DMS79 (cell line): ENCODE results near the gene AMIGO2.

Source experiments
- DNase-seq: peaks from one replicate; lab custom pipeline; 2025; lab: John Stamatoyannopoulos, UW

AMIGO2 gene

DNA sequence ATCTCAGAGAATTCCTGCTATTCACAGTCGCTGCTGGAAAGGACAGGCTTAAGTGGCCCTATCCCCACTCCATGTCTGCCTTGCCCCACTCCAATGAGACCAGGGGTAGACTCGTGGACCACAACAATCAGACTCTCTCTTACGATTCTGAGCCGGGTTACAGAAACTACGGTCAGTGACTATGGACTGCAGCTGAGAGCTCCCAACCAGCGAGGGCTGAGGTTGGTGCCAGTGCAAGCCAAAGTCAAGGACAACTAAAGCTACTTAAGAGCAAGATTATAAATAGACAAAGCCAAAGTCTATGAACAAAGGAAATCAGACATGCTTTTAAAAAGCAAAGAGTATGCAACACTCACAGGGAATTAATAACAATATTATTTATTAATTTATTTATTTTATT, 18.3 kb upstream of the AMIGO2 start:
- DNase-seq: no peak

- no peak for DNase-seq
Observed at GRCh38 chr12:47097276-47097896, 17.6 kb upstream of the AMIGO2 start.

DNA sequence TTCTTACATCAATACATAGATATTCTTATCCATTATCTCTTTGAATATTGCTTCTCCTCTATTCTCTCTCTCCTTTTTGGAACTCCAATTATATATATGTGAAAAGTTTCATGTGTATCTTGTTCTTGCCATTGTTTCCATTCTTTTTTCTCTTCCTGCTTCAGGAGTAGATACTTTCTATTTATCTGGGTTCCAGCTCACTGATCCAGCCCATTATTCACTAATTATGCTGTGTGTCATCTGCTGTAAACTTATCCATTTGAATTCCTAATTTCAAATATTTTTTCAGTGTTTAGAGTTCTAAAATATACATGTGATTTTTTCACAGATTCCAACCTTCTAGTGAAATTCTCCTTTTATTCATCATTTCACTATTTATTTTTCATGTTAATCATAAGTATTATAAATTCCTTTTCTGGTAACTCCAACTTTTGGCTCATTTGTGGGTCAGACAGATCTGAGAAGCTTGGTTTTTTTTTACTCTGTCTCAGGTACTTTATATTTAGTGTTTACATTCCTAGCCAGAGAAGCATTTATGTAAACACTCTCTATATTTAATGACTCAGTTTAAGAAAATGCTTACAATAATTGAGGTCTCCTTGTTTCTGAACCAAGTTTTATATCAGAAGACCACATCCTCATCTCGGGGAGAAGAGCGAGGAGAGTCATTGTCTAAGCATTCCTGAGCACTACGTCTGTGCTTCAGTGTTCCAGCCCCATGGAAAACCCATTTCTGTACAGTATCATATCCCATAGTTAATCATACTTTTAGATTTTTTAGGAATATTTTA, 15.9 kb upstream of the AMIGO2 start:
- no peak for DNase-seq

DNA sequence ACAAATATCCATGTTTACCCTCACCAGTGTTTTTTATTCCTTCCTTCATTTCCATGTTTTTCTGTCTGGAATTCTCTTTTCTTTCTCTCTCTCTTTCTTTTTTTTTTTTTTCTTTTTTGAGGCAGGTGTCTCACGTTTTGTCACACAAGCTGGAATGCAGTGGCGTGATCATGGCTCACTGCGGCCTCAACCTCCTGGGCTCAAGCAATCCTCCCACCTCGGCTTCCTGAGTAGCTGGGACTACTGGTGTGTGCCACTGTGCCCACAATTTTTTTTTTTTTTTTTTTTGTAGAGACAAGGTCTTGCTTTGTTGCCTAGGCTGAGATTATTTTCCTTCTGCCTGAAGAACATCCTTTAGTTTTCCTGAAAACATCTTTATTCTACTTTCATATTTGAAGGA, 15.0 kb upstream of the AMIGO2 start:
- DNase-seq: no peak

- DNase-seq: no peak
Observed at GRCh38 chr12:47091009-47091408, 11.2 kb upstream of the AMIGO2 start.

DNA sequence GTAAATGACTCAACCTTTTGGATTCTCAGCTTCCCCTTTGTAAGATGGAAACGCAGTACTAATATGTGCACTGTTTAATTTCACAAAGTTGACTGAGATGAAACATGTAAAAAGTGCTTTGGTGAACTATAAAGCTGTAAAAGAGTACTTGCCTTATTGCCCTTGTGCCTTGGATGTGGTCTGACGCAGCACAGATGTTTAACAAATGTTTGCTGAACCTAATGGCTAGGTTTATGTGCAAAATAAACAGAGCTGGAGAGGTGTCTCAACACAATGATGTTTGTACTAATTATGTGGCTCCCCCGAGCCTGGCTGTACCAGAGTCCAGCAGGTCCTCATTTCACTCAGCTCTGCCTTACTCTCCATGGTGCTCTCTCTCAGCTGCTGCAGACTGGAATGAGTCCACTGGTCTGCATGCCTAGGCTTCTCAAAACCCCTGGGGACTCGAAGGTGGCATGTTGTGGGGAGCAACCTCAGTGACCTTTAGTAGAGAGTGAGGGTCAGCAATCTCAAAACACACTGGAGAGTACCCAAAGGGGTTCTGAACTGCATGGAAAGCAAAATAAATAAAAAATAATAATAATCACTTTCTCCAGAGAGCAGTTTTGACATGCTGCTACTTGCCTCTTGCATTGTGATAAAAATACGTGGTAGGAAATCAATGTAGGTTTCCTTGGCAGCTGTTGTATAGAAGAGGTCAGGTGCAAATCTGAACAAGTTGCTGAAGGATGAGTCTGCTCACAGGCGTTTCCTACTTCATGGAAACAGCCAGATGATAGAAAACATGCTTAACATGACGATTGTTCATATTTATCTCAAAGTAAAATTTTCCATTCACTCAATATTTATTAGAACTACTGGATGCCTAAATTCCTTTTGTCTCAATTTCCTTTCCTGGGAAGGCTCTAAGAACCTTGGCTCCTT, 8.5 kb upstream of the AMIGO2 start:
- no peak for DNase-seq

GRCh38 chr12:47087088-47087688, 7.4 kb upstream of the AMIGO2 start:
- no peak for DNase-seq

DNA sequence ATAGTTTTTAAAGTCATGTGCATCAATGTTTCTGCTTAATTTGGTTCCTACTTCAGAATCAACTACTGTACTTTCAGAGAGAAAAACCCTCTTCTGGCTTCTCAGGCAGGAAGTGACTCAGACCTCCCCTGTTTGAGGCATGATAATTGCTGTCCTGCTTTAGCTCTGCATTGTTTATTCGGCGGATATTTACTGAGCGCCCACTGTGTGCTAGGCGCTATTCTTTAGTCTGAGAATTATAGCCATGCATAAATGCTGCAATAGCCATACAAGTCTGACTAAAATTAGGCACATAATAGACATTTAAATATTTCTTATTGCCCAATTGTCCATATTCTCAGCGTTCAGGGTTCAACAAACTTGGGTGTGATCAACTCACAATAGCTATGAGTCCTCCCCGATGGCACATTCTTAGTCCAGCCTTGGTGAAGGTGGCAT, 6.1 kb upstream of the AMIGO2 start:
- no peak for DNase-seq

- DNase-seq: no peak
Observed at GRCh38 chr12:47084172-47084571, 4.4 kb upstream of the AMIGO2 start.

DNA sequence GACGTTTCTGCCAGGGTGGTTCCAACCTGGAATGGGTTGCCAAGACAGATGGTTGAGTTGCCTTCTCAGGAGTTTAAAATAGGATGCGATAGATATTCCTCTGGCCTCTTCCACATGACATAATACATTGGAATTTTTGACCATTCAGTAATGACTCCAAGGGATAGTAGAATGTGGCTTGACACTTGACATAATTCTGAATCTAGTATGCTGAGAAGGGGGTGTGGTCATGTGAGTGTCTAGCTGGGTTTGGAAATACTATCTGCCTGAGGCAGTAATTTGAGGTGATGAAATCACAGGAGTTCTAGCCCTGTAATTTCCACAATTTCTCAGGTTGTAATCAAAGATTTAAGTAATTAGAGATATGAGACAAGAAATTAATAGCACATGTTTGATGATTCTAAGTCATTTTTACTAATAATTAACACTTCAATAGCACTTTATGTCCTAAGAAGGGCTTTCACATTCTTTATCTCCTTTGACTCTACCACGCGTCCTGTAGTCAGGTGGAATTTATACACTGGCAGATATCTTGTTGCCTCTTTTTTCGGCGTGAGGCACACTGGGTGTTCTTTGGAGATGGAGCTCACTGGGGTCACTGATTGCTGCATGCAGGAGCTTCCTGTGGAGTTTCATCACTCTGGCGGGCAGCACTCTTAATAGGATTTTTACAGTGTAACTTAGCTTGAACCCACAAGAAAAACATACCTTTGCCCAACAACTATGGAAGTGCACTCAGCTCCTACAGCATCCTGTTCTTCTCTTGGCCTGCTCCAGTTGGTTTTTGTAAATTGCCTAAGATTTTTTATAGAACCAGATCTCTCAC, 3.2 kb upstream of the AMIGO2 start:
- DNase-seq: no peak

DNA sequence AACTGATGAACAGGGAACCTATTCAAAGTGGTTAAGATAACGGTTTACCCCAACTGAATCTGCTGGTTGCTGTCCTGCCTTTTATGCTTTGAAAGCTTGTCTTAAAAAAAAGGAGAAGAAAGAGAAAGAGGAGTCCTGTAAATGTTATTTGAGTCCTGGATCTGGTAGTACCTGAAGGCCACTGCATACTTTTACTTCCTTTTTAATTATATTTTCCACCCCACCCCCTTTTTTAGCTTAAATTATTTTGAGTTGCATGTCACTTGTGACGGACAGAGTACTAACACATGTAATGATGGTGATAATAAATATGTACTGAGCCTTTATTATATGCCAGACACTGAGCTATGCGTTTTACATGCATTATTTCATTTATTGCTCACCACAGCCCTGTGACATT, 2.5 kb upstream of the AMIGO2 start:
- no peak for DNase-seq

DNA sequence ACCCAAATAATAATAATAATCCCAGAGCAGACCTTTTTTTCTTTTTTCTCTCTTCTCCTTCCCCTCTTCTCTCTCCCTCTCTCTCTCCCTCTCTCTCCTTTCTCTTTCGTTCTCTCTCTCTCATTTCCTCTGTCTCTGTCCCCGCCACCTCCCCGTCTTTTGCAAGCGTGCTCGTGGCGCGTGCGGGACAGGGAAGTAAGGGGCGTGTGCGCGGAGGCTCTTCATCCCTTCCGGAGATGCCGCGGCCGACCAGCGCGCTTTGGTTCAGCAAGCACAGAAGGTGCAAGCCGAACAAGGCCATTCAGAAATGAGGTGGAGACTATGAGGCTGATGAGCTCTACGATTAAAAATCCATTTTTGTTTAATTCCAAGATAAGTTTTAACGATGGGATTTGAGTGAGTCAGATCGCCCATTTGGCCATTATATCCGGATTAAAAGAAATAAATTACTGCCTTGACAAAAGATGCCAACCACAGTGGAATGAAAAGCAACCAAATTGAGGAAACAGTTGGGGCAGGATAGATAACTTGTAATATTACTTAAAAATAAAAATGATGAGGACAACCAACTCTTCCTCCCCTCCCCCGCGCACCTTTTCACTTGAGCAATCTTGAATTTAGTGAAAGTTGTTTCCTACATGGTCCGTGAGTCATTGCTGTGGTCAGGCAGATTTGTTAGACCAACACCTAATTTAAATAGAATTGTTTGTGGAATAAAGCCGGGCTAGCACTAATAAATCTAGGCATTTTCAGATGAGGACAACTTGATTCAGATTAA, 1.2 kb upstream of the AMIGO2 start:
- DNase-seq: no peak

GRCh38 chr12:47079981-47080724, 394 bp upstream of the AMIGO2 start:
- no peak for DNase-seq

- DNase-seq: no peak
Observed at GRCh38 chr12:47078733-47079467, 859 bp downstream of the AMIGO2 start.

DNA sequence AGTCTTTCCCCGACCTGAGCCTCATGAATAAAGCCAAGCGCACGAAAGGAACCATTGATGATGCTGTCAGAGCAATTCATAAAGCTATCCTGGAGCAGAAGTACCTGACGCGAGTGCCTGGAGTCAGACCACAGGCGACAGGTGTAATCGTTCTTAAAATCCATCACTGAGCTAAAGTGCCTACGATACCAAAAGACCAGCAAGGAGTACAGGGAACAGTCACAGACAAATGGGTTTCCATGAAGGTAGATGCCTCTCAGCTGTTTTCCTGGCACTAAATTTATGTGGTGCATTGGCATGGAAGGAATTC, 1.7 kb downstream of the AMIGO2 start:
- no peak for DNase-seq

DNA sequence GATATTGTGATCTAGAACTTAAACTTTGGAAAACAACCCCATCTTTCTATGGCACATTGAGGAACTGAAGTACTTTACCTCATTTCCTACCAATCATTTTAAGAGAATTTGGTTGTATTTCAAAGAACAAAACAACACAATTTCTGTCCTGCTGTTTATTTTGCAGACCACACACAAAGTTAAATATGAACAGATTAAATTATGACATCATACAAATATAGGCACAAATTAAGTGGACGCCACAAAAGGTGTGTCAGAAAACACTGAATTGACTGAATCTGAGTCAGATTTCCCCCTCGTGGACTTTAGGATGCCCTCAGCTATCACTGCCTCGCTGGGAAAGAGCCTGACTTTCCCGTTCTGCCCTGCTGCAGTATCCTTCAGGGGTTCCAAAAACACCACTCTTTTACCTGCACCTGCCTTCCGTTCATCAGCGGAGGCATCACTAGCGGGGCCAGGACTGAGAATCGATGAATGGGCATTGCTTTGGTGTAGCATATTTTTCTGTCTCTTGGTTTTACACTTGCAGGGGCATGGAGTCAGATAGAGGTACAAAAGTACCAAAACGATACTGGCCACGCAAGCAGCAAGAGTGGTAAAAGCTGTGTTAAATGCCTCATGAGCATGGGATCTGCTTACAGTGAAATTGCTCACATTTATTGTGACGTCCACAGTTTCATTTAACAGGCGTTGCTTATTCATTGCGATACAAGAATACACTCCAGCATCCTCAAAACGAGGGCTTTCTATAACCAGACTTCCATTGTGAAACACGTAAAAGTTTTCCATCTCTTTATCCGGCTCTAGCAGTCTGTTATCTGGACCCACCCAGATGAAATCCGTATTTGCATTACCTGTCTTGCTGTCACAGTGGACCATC, 2.3 kb downstream of the AMIGO2 start:
- DNase-seq: no peak

GRCh38 chr12:47075192-47076084, 4.3 kb downstream of the AMIGO2 start:
- no peak for DNase-seq
